HL-60 (cell line): ENCODE measurements around the gene NEDD4L.

Experiments
- GABPA ChIP-seq: IDR thresholded peaks from 2 replicates; pipeline ENCODE4 v1.6.1; 2012; ENCODE audit warnings: low read depth
- POLR2AphosphoS5 ChIP-seq: IDR thresholded peaks from 2 replicates; pipeline ENCODE4 v1.6.1; 2012; ENCODE audit warnings: low read depth
- SPI1 ChIP-seq: IDR thresholded peaks from 2 replicates; pipeline ENCODE4 v1.6.1; 2012; ENCODE audit warnings: low read depth, mild to moderate bottlenecking, borderline replicate concordance
- TF ChIP-seq, protein P1 (sequence below): IDR thresholded peaks from one replicate; pipeline ENCODE4 v1.5.1; 2011; ENCODE audit warnings: low read length, control low read depth, inconsistent platforms; ENCODE audit not compliant: insufficient read depth
- TF ChIP-seq, protein P2 (sequence below): IDR thresholded peaks from 2 replicates; pipeline ENCODE4 v1.6.1; 2012; ENCODE audit warnings: low read depth; ENCODE audit not compliant: insufficient replicate concordance

DNA sequence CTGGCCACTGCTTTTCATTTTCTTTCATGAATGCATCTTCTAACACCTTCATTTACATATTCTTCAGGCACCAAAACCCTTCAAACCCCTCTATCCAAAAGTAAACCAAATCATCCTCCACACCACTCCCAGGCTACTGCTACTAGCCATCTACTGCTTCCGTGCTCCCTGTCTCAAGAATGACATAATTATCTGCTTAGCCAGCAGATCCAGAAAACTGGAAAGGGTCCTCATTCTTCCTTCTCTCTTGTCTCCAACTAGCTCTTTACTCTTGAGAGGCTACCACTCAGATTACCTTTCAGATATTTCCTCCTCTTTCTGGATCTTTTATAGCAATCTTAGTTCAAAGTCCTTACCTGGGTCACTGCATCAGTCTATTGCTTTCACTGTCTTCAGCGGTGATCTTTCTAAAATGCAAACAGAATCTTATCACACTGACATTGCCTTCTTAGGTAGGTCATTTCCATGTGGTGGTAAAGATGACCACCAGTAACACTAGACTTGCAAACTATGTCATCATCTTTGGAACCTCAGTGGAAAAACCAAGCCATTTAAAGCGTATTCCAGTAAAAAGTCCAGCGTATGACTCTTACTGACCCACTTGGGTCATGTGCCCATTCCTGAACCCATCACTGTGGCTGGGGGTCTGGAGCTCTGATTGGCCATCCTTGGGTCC is 15.8 kb upstream of the NEDD4L start:
- TF ChIP-seq, protein P1, sequence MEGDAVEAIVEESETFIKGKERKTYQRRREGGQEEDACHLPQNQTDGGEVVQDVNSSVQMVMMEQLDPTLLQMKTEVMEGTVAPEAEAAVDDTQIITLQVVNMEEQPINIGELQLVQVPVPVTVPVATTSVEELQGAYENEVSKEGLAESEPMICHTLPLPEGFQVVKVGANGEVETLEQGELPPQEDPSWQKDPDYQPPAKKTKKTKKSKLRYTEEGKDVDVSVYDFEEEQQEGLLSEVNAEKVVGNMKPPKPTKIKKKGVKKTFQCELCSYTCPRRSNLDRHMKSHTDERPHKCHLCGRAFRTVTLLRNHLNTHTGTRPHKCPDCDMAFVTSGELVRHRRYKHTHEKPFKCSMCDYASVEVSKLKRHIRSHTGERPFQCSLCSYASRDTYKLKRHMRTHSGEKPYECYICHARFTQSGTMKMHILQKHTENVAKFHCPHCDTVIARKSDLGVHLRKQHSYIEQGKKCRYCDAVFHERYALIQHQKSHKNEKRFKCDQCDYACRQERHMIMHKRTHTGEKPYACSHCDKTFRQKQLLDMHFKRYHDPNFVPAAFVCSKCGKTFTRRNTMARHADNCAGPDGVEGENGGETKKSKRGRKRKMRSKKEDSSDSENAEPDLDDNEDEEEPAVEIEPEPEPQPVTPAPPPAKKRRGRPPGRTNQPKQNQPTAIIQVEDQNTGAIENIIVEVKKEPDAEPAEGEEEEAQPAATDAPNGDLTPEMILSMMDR: no peak
- TF ChIP-seq, protein P2, sequence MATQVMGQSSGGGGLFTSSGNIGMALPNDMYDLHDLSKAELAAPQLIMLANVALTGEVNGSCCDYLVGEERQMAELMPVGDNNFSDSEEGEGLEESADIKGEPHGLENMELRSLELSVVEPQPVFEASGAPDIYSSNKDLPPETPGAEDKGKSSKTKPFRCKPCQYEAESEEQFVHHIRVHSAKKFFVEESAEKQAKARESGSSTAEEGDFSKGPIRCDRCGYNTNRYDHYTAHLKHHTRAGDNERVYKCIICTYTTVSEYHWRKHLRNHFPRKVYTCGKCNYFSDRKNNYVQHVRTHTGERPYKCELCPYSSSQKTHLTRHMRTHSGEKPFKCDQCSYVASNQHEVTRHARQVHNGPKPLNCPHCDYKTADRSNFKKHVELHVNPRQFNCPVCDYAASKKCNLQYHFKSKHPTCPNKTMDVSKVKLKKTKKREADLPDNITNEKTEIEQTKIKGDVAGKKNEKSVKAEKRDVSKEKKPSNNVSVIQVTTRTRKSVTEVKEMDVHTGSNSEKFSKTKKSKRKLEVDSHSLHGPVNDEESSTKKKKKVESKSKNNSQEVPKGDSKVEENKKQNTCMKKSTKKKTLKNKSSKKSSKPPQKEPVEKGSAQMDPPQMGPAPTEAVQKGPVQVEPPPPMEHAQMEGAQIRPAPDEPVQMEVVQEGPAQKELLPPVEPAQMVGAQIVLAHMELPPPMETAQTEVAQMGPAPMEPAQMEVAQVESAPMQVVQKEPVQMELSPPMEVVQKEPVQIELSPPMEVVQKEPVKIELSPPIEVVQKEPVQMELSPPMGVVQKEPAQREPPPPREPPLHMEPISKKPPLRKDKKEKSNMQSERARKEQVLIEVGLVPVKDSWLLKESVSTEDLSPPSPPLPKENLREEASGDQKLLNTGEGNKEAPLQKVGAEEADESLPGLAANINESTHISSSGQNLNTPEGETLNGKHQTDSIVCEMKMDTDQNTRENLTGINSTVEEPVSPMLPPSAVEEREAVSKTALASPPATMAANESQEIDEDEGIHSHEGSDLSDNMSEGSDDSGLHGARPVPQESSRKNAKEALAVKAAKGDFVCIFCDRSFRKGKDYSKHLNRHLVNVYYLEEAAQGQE: no peak
- no peak for TF ChIP-seq POLR2AphosphoS5
- no peak for TF ChIP-seq GABPA
- TF ChIP-seq SPI1: no peak
